Hypothalamus (tissue), 51 donors: Measurements from ENCODE around the gene FTCD.
"Not testable (repeated sequence)": the region's sequence is repeated elsewhere in the genome, so short reads cannot be mapped to it uniquely, and the experiment has no call there.

Experiments
- DNase-seq, 51 donors: peaks; one replicate each; lab custom pipeline; 2025; lab: John Stamatoyannopoulos, UW

Gene FTCD

GRCh38 chr21:46154955-46155513, 345 bp downstream of the FTCD start:
- no peak for DNase-seq

- DNase-seq = no peak
Measured at GRCh38 chr21:46154155-46154954, 1.0 kb downstream of the FTCD start.

GRCh38 chr21:46153247-46154154, 1.9 kb downstream of the FTCD start:
- DNase-seq = peak in 27 of 51 donors; percentile 11 to 71 (median 38)

GRCh38 chr21:46152927-46153246, 2.5 kb downstream of the FTCD start:
- DNase-seq = no peak

- DNase-seq = no peak
Measured at GRCh38 chr21:46151989-46152926, 3.1 kb downstream of the FTCD start.

GRCh38 chr21:46151261-46151988, 4.0 kb downstream of the FTCD start:
- no peak for DNase-seq

- peak in 1 of 51 donors; percentile 40 for DNase-seq
Measured at GRCh38 chr21:46150491-46151121, 4.8 kb downstream of the FTCD start.

GRCh38 chr21:46150073-46150472, 5.3 kb downstream of the FTCD start:
- no peak for DNase-seq

GRCh38 chr21:46149205-46149901, 6.0 kb downstream of the FTCD start:
- DNase-seq = no peak

- DNase-seq = no peak
Measured at GRCh38 chr21:46148106-46148505, 7.3 kb downstream of the FTCD start.

- DNase-seq = not testable (repeated sequence)
Measured at GRCh38 chr21:46147429-46147828, 8.0 kb downstream of the FTCD start.

GRCh38 chr21:46146856-46147255, 8.5 kb downstream of the FTCD start:
- no peak for DNase-seq

GRCh38 chr21:46145840-46146691, 9.3 kb downstream of the FTCD start:
- no peak for DNase-seq

- no peak for DNase-seq
Measured at GRCh38 chr21:46145159-46145839, 10.1 kb downstream of the FTCD start.

GRCh38 chr21:46144464-46145070, 10.8 kb downstream of the FTCD start:
- peak in 4 of 51 donors; percentile 8 to 24 (median 18) for DNase-seq
